ENCODE data around the gene KIAA0930.

GRCh38 chr22:45203150-45203951 lies 37.3 kb downstream of the KIAA0930 start:
- TF ChIP-seq CTCF (IDR thresholded peaks at IDR 0.05 in 8 of 11, conservative IDR thresholded peaks at IDR 0.05 in 3 of 11) (no peak), POLR2AphosphoS5 (IDR thresholded peaks at IDR 0.05) (peak in 1 of 3 donors; percentile 6), POLR2A (IDR thresholded peaks at IDR 0.05) (no peak)

Data from spleen (tissue), 7 donors.